GM12878 (cell line): Measurements from ENCODE around the gene ME3. TPM values are rescaled to one million over a fixed set of nuclear protein-coding genes. Genes with fewer than 3 reads are reported as not detected.

Experiments
- ATAC-seq: fragments of 200-7000 bp; cut with Tn5 transposase; 3 replicates; pipeline ENCODE4 v1.9.1; 2020; ENCODE audit warnings: mild to moderate bottlenecking, moderate library complexity
- BruUV-seq: library from RNA; stranded (reverse); fragments of 400-500 nt; replicated peaks from 2 replicates; lab custom pipeline; 2021; lab: Mats Ljungman, UMichigan
- CTCF ChIA-PET: fragments of 300-600 bp; sonication (Branson Sonifier 250); formaldehyde crosslinking; extraction: SDS; loops from one replicate; lab custom pipeline; 2021; ENCODE audit warnings: inconsistent platforms; lab: Yijun Ruan, JAX
- POLR2A ChIA-PET: fragments of 350-600 bp; formaldehyde crosslinking; extraction: SDS; loops from one replicate; lab custom pipeline; 2021; ENCODE audit warnings: inconsistent platforms; lab: Charles Lee
- RAD21 ChIA-PET: fragments of 300-600 bp; sonication (Branson Sonifier 250); formaldehyde crosslinking; loops from one replicate; lab custom pipeline; 2023; ENCODE audit warnings: antibody characterized with exemption; ENCODE audit not compliant: unreplicated experiment; lab: Charles Lee
- SMC1A ChIA-PET: fragments of 300-600 bp; sonication (Branson Sonifier 250); formaldehyde crosslinking; loops from one replicate; lab custom pipeline; 2023; ENCODE audit not compliant: unreplicated experiment, uncharacterized antibody; lab: Charles Lee
- DNase-seq: peaks from one replicate; pipeline ENCODE4 v3.0.0-alpha.2; 2011; ENCODE audit warnings: low read depth, low spot score
- FAIRE-seq: peaks from 3 replicates; lab custom pipeline; 2011; peaks lifted over from hg19 to GRCh38; lab: Jason Lieb, UNC
- H2AFZ ChIP-seq: 2 replicates; pipeline ENCODE4 v1.6.0; 2011; ENCODE audit warnings: low read depth, low read length, control low read depth; ENCODE audit not compliant: control insufficient read depth
- H3K27ac ChIP-seq: 2 replicates; pipeline ENCODE4 v1.5.1; 2011; ENCODE audit warnings: control low read depth; ENCODE audit not compliant: control insufficient read depth, insufficient read depth
- H3K27me3 ChIP-seq, 2 experiments: replicated peaks in 1 of 2; 2 replicates each; pipeline versions ENCODE4 v1.6.0 to v1.6.1; 2011; ENCODE audit warnings: low read length in 1 of 2; ENCODE audit not compliant: control insufficient read depth in 2 of 2, insufficient read depth in 2 of 2
- H3K36me3 ChIP-seq, 2 experiments: 2 replicates each; pipeline ENCODE4 v1.5.1; 2011; ENCODE audit warnings: low read length in 1 of 2; ENCODE audit not compliant: control insufficient read depth in 2 of 2, insufficient read depth in 2 of 2
- H3K4me1 ChIP-seq: 2 replicates; pipeline ENCODE4 v1.6.1; 2011; ENCODE audit warnings: mild to moderate bottlenecking, low read length, moderate library complexity, mixed read lengths; ENCODE audit not compliant: control insufficient read depth, insufficient read depth
- H3K4me2 ChIP-seq: 2 replicates; pipeline ENCODE4 v1.6.0; 2011; ENCODE audit warnings: control low read depth; ENCODE audit not compliant: control insufficient read depth, insufficient read depth
- H3K4me3 ChIP-seq: fragments of 200-600 bp; sonication (generic); 2 replicates; pipeline ENCODE4 v1.5.1; 2016
- H3K79me2 ChIP-seq: 2 replicates; pipeline ENCODE4 v1.6.0; 2011; ENCODE audit warnings: low read length; ENCODE audit not compliant: control insufficient read depth, insufficient read depth
- H3K9ac ChIP-seq: 2 replicates; pipeline ENCODE4 v1.8.0; 2011; ENCODE audit warnings: low read length, control low read depth, mixed read lengths; ENCODE audit not compliant: control insufficient read depth, insufficient read depth
- H3K9me3 ChIP-seq: replicated peaks from 3 replicates; pipeline ENCODE4 v1.5.1; 2011; ENCODE audit warnings: mild to moderate bottlenecking, low read length; ENCODE audit not compliant: control insufficient read depth, insufficient read depth
- H4K20me1 ChIP-seq: 2 replicates; pipeline ENCODE4 v1.6.0; 2011; ENCODE audit not compliant: control insufficient read depth, insufficient read depth
- ATF7 ChIP-seq: fragments of 450-650 bp; IDR thresholded peaks from 2 replicates; pipeline ENCODE4 v1.6.1; 2016; ENCODE audit warnings: low read depth, mild to moderate bottlenecking
- BMI1 ChIP-seq: fragments of 450-650 bp; IDR thresholded peaks from 2 replicates; pipeline ENCODE4 v1.6.1; 2016; ENCODE audit warnings: mild to moderate bottlenecking, moderate library complexity, borderline replicate concordance
- CHD2 ChIP-seq: IDR thresholded peaks from 2 replicates; pipeline ENCODE4 v1.6.1; 2011; ENCODE audit warnings: low read depth, low read length, improper control_type of control experiment, borderline replicate concordance
- HDGF ChIP-seq: fragments of 450-650 bp; IDR thresholded peaks from 2 replicates; pipeline ENCODE4 v1.6.1; 2016; ENCODE audit warnings: antibody characterized with exemption
- MEF2B ChIP-seq: fragments of 450-650 bp; IDR thresholded peaks from 2 replicates; pipeline ENCODE4 v1.6.1; 2018; ENCODE audit warnings: mild to moderate bottlenecking, moderate library complexity; ENCODE audit not compliant: partially characterized antibody, poor library complexity, severe bottlenecking
- MLLT1 ChIP-seq: fragments of 450-650 bp; IDR thresholded peaks from 2 replicates; pipeline ENCODE4 v1.6.1; 2016; ENCODE audit warnings: mild to moderate bottlenecking
- NR2C1 ChIP-seq: fragments of 450-650 bp; IDR thresholded peaks from 2 replicates; pipeline ENCODE4 v1.6.1; 2017; ENCODE audit warnings: antibody characterized with exemption, mild to moderate bottlenecking, moderate library complexity
- WGBS: methylation state at CpG from one replicate; pipeline ENCODE4 v1.1.6; 2016; ENCODE audit warnings: low lambda C conversion rate; ENCODE audit not compliant: insufficient replicate concordance, insufficient coverage; ENCODE audit errors: missing lambda C conversion rate; 5-methylcytosine and 5-hydroxymethylcytosine counted together
- in situ Hi-C: fragments of 300-500 bp; cut with MboI; formaldehyde crosslinking; loops from 9 replicates; pipeline ENCODE4 v1.14.3; 2018; ENCODE audit warnings: mixed read lengths
- intact Hi-C: fragments of 100-400 bp; cut with micrococcal nuclease; formaldehyde crosslinking; loops from one replicate; pipeline ENCODE4 v1.14.2; 2022; ENCODE audit not compliant: unreplicated experiment
- polyA plus RNA-seq, 11 experiments: library from polyadenylated mRNA; depleted of rRNA in 4 of 11; unstranded in 6 of 11; stranded (reverse) in 5 of 11; fragments of >200 nt; fragmentation: Nextera tagmentation in 4 of 11; fragmentation: Illumina TruSeq in 1 of 11; extraction: Ambion mirVana in 4 of 11; extraction: Trizol in 1 of 11; gene quantifications; 1 replicate in 1 of 11; 2 replicates in 10 of 11; pipeline versions ENCODE4 v1.2.1 to v1.2.3, GENCODE V29; 2011 to 2016; ENCODE audit warnings: inconsistent platforms in 2 of 11, missing spikeins in 2 of 11, low read depth in 1 of 11
- total RNA-seq, 4 experiments: library from RNA; depleted of rRNA in 3 of 4; stranded (reverse); fragments of >200 nt in 3 of 4; fragmentation: Illumina TruSeq in 1 of 4; extraction: Trizol in 1 of 4; gene quantifications; 2 replicates each; pipeline versions ENCODE4 v1.2.1 to v1.2.3, GENCODE V29; 2013 to 2021
- TF ChIP-seq, protein P1 (sequence below): fragments of 450-650 bp; IDR thresholded peaks from 2 replicates; pipeline ENCODE4 v1.6.1; 2017; ENCODE audit warnings: mild to moderate bottlenecking
- TF ChIP-seq, protein P2 (sequence below): IDR thresholded peaks from 2 replicates; pipeline ENCODE4 v1.6.1; 2012; ENCODE audit warnings: low read depth, low read length, improper control_type of control experiment
- TF ChIP-seq, protein P3 (sequence below): fragments of 450-650 bp; IDR thresholded peaks from 2 replicates; pipeline ENCODE4 v1.6.1; 2017; ENCODE audit warnings: mild to moderate bottlenecking, low read depth, inconsistent platforms; ENCODE audit not compliant: poor library complexity, severe bottlenecking

Gene ME3
- total and polyA plus RNA-seq, 10 of the 15 experiments (the other 5 are each of a cell fraction or from before 2014, with no cell fraction given): 0.06 to 0.40 (median 0.19) TPM; not detected in 2

GRCh38 chr11:86486261-86487030, 186.0 kb downstream of the ME3 start:
- no peak overlapping the region for H3K4me3 ChIP-seq
- H3K36me3 ChIP-seq: no peaks in the 10 kb centered on the region
- peak; percentile 89 for ATAC-seq
- in situ Hi-C loops: no loop called here
- no TSS peak for BruUV-seq
- H2AFZ ChIP-seq: no peak overlapping the region
- peaks cover 1 to 2% of the 10 kb centered on the region in 2 experiments; a peak in 1 of 4 replicates for H3K27me3 ChIP-seq
- no peak overlapping the region for H3K4me2 ChIP-seq
- no peak overlapping the region for H3K9ac ChIP-seq
- no peaks in the 10 kb centered on the region for H3K9me3 ChIP-seq
- intact Hi-C loops: no loop called here
- no peak for FAIRE-seq
- no peaks in the 10 kb centered on the region for H3K79me2 ChIP-seq
- RAD21 ChIA-PET: interaction anchor here (0.7 to 2.5 kb wide), 12 partner anchors 12 to 202 kb away, joined by 3 to 23 read pairs (median 4); no protein-coding TSS in a partner anchor
- H3K27ac ChIP-seq: no peak overlapping the region
- no peak for DNase-seq
- POLR2A ChIA-PET: interaction anchor here (0.7 to 0.8 kb wide), 2 partner anchors 106 to 122 kb away, joined by 3 read pairs; no protein-coding TSS in a partner anchor
- SMC1A ChIA-PET: interaction anchor here (0.6 to 3.8 kb wide), 27 partner anchors 9 to 552 kb away, joined by 3 to 25 read pairs (median 4); no protein-coding TSS in a partner anchor
- 49% methylated on average over 5 of the region's 5 CpGs for WGBS
- CTCF ChIA-PET: interaction anchor here (0.6 to 6.5 kb wide), 9 partner anchors 11 to 122 kb away, joined by 3 to 49 read pairs (median 5); no protein-coding TSS in a partner anchor
- H3K4me1 ChIP-seq: no peaks in the 10 kb centered on the region
- no peaks in the 10 kb centered on the region for H4K20me1 ChIP-seq
- TF ChIP-seq, protein P1, sequence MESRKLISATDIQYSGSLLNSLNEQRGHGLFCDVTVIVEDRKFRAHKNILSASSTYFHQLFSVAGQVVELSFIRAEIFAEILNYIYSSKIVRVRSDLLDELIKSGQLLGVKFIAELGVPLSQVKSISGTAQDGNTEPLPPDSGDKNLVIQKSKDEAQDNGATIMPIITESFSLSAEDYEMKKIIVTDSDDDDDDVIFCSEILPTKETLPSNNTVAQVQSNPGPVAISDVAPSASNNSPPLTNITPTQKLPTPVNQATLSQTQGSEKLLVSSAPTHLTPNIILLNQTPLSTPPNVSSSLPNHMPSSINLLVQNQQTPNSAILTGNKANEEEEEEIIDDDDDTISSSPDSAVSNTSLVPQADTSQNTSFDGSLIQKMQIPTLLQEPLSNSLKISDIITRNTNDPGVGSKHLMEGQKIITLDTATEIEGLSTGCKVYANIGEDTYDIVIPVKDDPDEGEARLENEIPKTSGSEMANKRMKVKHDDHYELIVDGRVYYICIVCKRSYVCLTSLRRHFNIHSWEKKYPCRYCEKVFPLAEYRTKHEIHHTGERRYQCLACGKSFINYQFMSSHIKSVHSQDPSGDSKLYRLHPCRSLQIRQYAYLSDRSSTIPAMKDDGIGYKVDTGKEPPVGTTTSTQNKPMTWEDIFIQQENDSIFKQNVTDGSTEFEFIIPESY: peak; percentile 41; the same call in 1 of the 2 replicates
- TF ChIP-seq CHD2: no peak
- peak; percentile 76 for TF ChIP-seq ATF7
- TF ChIP-seq MEF2B: peak; percentile 58
- TF ChIP-seq HDGF: 0 out of 2 replicates have a peak, but pooled peaks have one; percentile 42
- TF ChIP-seq, protein P2, sequence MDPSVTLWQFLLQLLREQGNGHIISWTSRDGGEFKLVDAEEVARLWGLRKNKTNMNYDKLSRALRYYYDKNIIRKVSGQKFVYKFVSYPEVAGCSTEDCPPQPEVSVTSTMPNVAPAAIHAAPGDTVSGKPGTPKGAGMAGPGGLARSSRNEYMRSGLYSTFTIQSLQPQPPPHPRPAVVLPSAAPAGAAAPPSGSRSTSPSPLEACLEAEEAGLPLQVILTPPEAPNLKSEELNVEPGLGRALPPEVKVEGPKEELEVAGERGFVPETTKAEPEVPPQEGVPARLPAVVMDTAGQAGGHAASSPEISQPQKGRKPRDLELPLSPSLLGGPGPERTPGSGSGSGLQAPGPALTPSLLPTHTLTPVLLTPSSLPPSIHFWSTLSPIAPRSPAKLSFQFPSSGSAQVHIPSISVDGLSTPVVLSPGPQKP: no peak
- TF ChIP-seq NR2C1: peak; percentile 79
- TF ChIP-seq, protein P3, sequence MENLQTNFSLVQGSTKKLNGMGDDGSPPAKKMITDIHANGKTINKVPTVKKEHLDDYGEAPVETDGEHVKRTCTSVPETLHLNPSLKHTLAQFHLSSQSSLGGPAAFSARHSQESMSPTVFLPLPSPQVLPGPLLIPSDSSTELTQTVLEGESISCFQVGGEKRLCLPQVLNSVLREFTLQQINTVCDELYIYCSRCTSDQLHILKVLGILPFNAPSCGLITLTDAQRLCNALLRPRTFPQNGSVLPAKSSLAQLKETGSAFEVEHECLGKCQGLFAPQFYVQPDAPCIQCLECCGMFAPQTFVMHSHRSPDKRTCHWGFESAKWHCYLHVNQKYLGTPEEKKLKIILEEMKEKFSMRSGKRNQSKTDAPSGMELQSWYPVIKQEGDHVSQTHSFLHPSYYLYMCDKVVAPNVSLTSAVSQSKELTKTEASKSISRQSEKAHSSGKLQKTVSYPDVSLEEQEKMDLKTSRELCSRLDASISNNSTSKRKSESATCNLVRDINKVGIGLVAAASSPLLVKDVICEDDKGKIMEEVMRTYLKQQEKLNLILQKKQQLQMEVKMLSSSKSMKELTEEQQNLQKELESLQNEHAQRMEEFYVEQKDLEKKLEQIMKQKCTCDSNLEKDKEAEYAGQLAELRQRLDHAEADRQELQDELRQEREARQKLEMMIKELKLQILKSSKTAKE: no peak
- peak; percentile 67; the same call in 1 of the 2 replicates for TF ChIP-seq BMI1
- TF ChIP-seq MLLT1: peak; percentile 69; the same call in 1 of the 2 replicates
